Measurements from ENCODE around the gene DIP2B.
"Not testable (repeated sequence)": the region's sequence is repeated elsewhere in the genome, so short reads cannot be mapped to it uniquely, and the experiment has no call there.

The DIP2B gene

GRCh38 chr12:50555471-50555885, 50.7 kb downstream of the DIP2B start:
- no peak for DNase-seq

- no peak for DNase-seq
Measured at GRCh38 chr12:50556273-50556672, 51.5 kb downstream of the DIP2B start.

- not testable (repeated sequence) for DNase-seq
Measured at GRCh38 chr12:50556796-50557195, 52.0 kb downstream of the DIP2B start.

GRCh38 chr12:50557421-50557820, 52.6 kb downstream of the DIP2B start:
- no peak for DNase-seq

- DNase-seq, result no peak
Measured at GRCh38 chr12:50558970-50559369, 54.2 kb downstream of the DIP2B start.

GRCh38 chr12:50562520-50563433, 58.0 kb downstream of the DIP2B start:
- DNase-seq, result no peak

GRCh38 chr12:50563434-50563787, 58.6 kb downstream of the DIP2B start:
- no peak for DNase-seq

GRCh38 chr12:50564237-50564947, 59.6 kb downstream of the DIP2B start:
- DNase-seq, result no peak

GRCh38 chr12:50564948-50565297, 60.1 kb downstream of the DIP2B start:
- DNase-seq, result no peak

GRCh38 chr12:50566066-50566465, 61.3 kb downstream of the DIP2B start:
- DNase-seq, result no peak

GRCh38 chr12:50567926-50568325, 63.1 kb downstream of the DIP2B start:
- no peak for DNase-seq

GRCh38 chr12:50568338-50569091, 63.7 kb downstream of the DIP2B start:
- no peak for DNase-seq

GRCh38 chr12:50569321-50569720, 64.5 kb downstream of the DIP2B start:
- DNase-seq, result no peak

- no peak for DNase-seq
Measured at GRCh38 chr12:50569876-50570275, 65.1 kb downstream of the DIP2B start.

- no peak for DNase-seq
Measured at GRCh38 chr12:50571786-50572185, 67.0 kb downstream of the DIP2B start.

GRCh38 chr12:50572287-50572686, 67.5 kb downstream of the DIP2B start:
- no peak for DNase-seq

GRCh38 chr12:50572760-50573159, 68.0 kb downstream of the DIP2B start:
- DNase-seq, result no peak

- DNase-seq, result no peak
Measured at GRCh38 chr12:50573271-50573670, 68.5 kb downstream of the DIP2B start.

GRCh38 chr12:50574601-50575348, 70.0 kb downstream of the DIP2B start:
- DNase-seq, result no peak

- no peak for DNase-seq
Measured at GRCh38 chr12:50579757-50580267, 75.0 kb downstream of the DIP2B start.

- no peak for DNase-seq
Measured at GRCh38 chr12:50580436-50580835, 75.7 kb downstream of the DIP2B start.
